ENCODE data around the gene PPP1R16B.

Gene PPP1R16B

DNA sequence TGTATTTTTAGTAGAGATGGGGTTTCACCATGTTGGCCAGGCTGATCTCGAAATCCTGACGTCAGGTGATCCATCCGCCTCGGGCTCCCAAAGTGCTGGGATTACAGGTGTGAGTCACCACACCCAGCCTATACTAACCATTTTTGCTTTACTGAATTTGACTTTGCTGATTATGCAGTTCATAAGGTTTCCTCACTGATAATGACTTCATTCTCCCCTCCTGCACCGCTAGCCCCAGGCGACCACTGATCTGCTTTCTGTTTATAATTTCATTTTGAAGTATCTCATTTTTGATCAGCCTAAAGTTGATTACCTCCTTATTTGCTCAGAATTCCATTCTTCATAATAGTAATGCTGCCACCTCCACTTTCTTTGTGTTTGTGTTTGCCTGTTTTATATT lies 72.0 kb downstream of the PPP1R16B start:
- DNase-seq (ENCODE audit: low spot score), result no peak

- DNase-seq (ENCODE audit: low spot score), result peak; percentile 14
Observed at GRCh38 chr20:38878866-38879265, 73.4 kb downstream of the PPP1R16B start.

DNA sequence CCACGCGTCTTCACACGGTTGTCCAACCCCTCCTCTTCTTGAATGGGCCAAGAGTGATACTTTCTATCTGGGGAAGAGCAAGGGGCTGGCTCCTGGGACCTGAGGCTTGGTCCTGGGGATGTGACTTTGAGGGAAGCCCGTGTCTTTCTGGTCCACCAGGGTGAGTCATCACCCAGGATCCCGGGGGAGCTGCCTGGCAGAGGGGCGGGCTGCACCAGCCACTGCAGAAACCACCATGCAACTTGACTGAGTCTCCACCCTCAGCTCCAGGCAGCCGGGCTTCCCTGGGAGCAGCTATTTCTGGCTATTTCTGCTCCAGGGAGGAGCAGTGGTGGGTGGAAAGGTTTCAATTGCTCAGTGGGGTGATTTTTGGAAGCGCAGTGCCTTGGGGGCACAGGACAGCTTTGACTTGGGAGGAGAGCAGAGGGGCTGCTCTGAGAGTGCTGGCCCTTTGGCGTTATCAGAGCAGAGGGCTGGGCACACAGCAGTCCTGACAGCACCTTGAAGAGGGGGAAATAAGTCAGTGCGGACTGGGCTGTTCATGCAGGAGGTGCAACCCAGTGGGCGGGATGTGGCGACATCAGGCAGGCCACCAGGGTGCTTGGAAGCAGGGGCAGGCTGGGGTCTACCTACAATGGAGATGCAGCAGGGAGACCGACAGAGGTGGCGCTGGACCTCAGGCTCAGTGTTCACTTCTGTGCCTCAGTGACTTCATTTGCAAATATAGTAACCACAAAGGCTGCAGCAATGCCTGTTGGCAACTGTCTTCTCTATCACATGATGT lies 75.6 kb downstream of the PPP1R16B start:
- no peak for DNase-seq (ENCODE audit: low spot score)

- no peak for DNase-seq (ENCODE audit: low spot score)
Observed at GRCh38 chr20:38881806-38882440, 76.4 kb downstream of the PPP1R16B start.

DNA sequence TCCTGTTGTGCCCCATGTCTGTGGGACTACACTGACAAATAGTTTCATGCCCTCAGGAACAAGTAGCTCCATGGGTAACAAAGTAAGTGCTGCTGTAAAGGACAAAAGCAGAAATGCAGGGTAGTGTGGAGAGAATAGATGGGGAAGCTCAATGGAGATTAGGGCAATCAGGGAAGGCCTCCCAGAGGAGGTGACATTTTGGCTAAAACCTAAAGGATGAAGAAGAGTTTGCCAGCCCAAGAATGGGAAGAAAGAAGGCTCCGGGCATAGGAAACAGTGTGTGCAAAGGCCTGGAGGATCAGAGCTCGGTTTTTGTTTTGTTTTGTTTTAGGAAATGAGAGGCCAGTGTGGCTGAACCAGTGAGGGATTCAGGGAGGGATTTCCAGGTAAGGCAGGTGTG lies 77.1 kb downstream of the PPP1R16B start:
- no peak for DNase-seq (ENCODE audit: low spot score)

GRCh38 chr20:38883081-38883980 lies 77.8 kb downstream of the PPP1R16B start:
- DNase-seq (ENCODE audit: low spot score), result peak; percentile 11

- DNase-seq (ENCODE audit: low spot score), result no peak
Observed at GRCh38 chr20:38883981-38884733, 78.7 kb downstream of the PPP1R16B start.

DNA sequence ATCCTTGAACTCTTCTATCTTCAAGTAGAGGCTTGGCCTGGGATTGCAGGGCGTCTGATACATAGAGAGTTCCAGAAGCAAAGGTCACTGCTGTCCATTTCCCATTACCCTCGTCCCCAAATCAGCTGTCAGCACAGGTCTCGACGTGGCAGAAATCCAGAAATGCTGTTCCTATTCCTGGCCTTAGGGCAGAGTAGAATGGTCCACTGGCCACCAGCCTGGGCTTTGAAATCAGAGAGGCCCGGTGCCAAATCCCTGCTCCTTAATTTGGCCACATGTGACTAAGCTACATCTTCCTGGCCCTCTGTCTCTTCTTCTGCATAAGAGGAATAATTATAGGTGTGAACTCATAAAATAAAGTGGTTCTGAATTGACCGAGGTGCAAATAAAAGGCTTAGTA lies 79.9 kb downstream of the PPP1R16B start:
- DNase-seq (ENCODE audit: low spot score), result no peak

GRCh38 chr20:38888059-38888831 lies 82.7 kb downstream of the PPP1R16B start:
- DNase-seq (ENCODE audit: low spot score), result no peak

DNA sequence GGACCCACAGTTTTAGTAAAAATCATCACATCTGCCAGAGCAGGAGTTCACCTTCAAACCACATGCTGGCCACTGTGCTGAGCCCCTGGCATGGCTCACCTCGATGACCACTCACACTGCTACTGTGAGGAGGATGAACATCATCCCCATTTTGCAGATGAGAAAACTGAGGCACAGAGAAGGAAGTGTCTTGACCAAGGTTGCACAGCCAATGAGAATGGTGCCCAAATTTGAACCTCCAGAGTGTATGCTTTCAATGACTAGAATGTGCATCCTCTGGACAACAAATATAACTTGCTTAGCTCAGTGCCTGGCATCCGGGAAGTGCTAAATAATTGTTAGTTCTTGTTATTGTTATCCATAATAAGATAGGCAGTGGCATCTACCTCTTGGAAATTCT lies 83.6 kb downstream of the PPP1R16B start:
- no peak for DNase-seq (ENCODE audit: low spot score)

- no peak for DNase-seq (ENCODE audit: low spot score)
Observed at GRCh38 chr20:38889792-38890496, 84.4 kb downstream of the PPP1R16B start.

DNA sequence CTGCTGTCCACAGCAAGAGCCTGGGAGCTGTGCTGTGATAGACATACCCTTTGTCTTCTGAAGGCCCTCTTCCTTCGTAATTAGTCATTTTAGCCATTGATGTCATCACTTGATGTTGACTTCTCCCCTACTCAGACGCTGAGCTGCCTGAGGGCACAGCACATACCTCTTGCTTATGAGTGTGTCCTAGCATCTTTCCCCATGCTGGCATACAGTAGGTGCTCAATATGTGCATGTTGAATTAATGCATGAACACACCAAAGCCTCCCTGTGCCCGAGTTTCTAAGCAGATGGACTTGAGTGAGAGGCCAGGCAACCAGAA lies 85.0 kb downstream of the PPP1R16B start:
- no peak for DNase-seq (ENCODE audit: low spot score)

GRCh38 chr20:38892091-38892981 lies 86.8 kb downstream of the PPP1R16B start:
- no peak for DNase-seq (ENCODE audit: low spot score)

- no peak for DNase-seq (ENCODE audit: low spot score)
Observed at GRCh38 chr20:38893056-38893564, 87.6 kb downstream of the PPP1R16B start.

DNA sequence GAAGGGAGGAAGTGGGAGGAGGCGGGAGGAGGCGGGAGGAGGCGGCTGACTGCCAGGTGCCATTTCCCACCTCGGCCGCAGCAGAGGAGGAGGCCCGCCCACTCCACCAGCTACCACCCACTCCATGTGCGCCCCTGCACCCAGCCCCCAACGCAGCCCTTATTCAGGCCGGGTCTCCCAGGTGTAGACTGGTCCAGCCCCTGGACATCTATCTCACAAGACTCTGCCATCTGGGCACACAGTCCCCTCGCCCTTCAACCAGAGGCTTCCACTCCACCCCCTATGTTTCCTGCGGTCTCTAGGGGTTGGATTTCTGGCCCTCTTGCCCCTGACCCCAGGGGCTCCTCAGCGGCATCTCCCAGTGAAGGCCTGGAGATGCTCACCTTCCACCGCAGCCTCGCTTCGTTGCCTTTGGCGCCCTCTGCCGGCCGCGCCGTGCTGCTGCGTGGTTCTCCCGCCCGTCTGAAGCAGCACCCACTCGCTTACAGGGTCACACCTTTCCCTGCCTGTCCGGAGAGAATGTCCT lies 88.1 kb downstream of the PPP1R16B start:
- DNase-seq (ENCODE audit: low spot score), result peak; percentile 50

DNA sequence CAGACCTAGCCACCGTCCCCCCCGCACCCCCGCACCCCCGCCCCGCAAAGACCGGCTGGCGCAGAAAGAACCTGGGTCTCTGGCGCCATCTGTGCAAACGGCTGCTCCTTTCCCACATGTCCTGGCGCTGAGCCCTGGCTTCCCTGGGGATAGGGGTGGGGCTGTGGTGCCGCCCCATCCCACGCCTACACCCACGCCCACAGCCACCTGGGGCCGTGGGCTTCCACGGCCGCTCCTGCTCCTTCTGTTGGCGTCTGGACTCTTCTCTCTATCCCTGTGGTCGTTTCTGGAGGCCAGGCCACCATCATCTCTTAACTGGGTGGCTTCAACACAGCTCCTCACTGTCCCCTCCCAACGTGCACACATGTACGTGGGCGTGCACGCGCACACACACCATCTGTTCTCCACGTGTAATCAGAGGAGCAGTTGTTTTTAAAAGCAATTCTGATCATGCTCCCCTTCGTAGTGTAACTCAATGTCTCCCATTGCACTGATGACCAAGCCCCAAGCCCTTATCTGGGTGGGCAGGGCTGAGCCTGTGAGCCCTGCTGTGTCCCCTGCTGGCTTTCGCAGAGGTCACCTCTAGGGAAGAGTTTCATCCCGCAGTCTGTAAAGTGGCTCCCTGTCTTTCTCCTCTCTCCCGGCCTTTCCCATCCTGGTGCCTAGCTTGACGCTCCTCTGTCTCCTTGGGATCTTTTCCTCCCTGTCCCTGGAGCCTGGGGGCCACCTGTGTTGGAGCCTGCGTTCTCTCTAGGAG lies 88.8 kb downstream of the PPP1R16B start:
- DNase-seq (ENCODE audit: low spot score), result no peak

DNA sequence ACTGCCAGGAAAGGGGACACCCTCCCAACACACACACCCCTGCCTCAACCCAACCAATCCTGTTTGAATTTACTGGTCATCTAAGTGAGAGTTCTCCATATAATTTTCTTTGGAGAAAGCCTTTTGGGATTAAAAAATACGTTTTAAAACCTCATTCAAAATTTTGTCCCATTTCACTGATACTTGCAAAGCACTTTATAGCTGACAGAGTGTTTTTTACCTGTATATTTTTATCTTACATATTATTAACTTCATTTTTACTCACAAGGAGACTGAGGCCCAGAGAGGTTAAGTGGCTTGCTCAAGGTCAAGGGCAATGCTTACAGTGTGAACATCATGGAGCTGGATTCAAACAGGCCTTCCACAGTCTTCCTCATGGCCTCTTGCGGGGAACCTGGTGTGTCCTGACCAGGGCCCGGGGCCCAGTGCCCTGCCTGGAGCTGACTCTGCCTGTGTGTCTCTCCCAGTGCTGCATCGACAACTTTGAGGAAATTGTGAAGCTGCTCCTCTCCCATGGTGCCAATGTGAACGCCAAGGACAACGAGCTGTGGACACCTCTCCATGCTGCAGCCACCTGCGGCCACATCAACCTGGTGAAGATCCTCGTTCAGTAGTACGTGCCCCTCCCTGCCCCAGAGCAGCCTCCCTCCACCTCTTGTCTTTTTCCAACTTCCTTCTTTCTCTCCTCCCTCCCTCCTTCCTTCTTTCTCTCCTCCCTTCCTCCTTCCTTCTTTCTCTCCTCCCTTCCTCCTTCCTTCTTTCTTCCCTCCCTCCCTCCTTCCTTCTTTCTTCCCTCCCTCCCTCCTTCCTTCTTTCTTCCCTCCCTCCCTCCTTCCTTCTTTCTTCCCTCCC lies 89.8 kb downstream of the PPP1R16B start:
- no peak for DNase-seq (ENCODE audit: low spot score)
